ENCODE data around the gene PLCL1.

The PLCL1 gene

GRCh38 chr2:197850882-197851450 is 46.6 kb downstream of the PLCL1 start:
- in situ Hi-C loops (cut with MboI; ENCODE audit: low sequenced_read_pairs), result no loop called here

GRCh38 chr2:197851451-197851850 is 47.1 kb downstream of the PLCL1 start:
- in situ Hi-C loops (cut with MboI; ENCODE audit: low sequenced_read_pairs), result no loop called here

- in situ Hi-C loops (cut with MboI; ENCODE audit: low sequenced_read_pairs), result no loop called here
Observed at GRCh38 chr2:197852108-197852507, 47.7 kb downstream of the PLCL1 start.

- in situ Hi-C loops (cut with MboI; ENCODE audit: low sequenced_read_pairs), result no loop called here
Observed at GRCh38 chr2:197853549-197853948, 49.2 kb downstream of the PLCL1 start.

GRCh38 chr2:197857476-197858107 is 53.2 kb downstream of the PLCL1 start:
- in situ Hi-C loops (cut with MboI; ENCODE audit: low sequenced_read_pairs), result no loop called here

GRCh38 chr2:197858607-197859140 is 54.3 kb downstream of the PLCL1 start:
- in situ Hi-C loops (cut with MboI; ENCODE audit: low sequenced_read_pairs), result no loop called here

GRCh38 chr2:197862246-197862955 is 58.0 kb downstream of the PLCL1 start:
- in situ Hi-C loops (cut with MboI; ENCODE audit: low sequenced_read_pairs), result no loop called here

GRCh38 chr2:197863744-197864143 is 59.4 kb downstream of the PLCL1 start:
- in situ Hi-C loops (cut with MboI; ENCODE audit: low sequenced_read_pairs), result no loop called here

GRCh38 chr2:197866455-197866854 is 62.1 kb downstream of the PLCL1 start:
- in situ Hi-C loops (cut with MboI; ENCODE audit: low sequenced_read_pairs), result no loop called here

GRCh38 chr2:197867033-197867432 is 62.6 kb downstream of the PLCL1 start:
- in situ Hi-C loops (cut with MboI; ENCODE audit: low sequenced_read_pairs), result no loop called here

GRCh38 chr2:197867624-197868023 is 63.2 kb downstream of the PLCL1 start:
- in situ Hi-C loops (cut with MboI; ENCODE audit: low sequenced_read_pairs), result no loop called here

- in situ Hi-C loops (cut with MboI; ENCODE audit: low sequenced_read_pairs), result no loop called here
Observed at GRCh38 chr2:197868206-197868605, 63.8 kb downstream of the PLCL1 start.

- in situ Hi-C loops (cut with MboI; ENCODE audit: low sequenced_read_pairs), result no loop called here
Observed at GRCh38 chr2:197869041-197869440, 64.6 kb downstream of the PLCL1 start.

- in situ Hi-C loops (cut with MboI; ENCODE audit: low sequenced_read_pairs), result no loop called here
Observed at GRCh38 chr2:197869501-197870111, 65.2 kb downstream of the PLCL1 start.

GRCh38 chr2:197870137-197870536 is 65.7 kb downstream of the PLCL1 start:
- in situ Hi-C loops (cut with MboI; ENCODE audit: low sequenced_read_pairs), result no loop called here

GRCh38 chr2:197871780-197872456 is 67.5 kb downstream of the PLCL1 start:
- in situ Hi-C loops (cut with MboI; ENCODE audit: low sequenced_read_pairs), result no loop called here

- in situ Hi-C loops (cut with MboI; ENCODE audit: low sequenced_read_pairs), result no loop called here
Observed at GRCh38 chr2:197873293-197873701, 68.9 kb downstream of the PLCL1 start.

GRCh38 chr2:197875763-197876162 is 71.4 kb downstream of the PLCL1 start:
- in situ Hi-C loops (cut with MboI; ENCODE audit: low sequenced_read_pairs), result no loop called here

GRCh38 chr2:197876524-197876923 is 72.1 kb downstream of the PLCL1 start:
- in situ Hi-C loops (cut with MboI; ENCODE audit: low sequenced_read_pairs), result no loop called here

GRCh38 chr2:197877038-197877437 is 72.6 kb downstream of the PLCL1 start:
- in situ Hi-C loops (cut with MboI; ENCODE audit: low sequenced_read_pairs), result no loop called here

GRCh38 chr2:197878792-197879191 is 74.4 kb downstream of the PLCL1 start:
- in situ Hi-C loops (cut with MboI; ENCODE audit: low sequenced_read_pairs), result no loop called here
